Neuronal stem cell (in vitro differentiated cells): ENCODE measurements around the gene DENND6B.

Experiments
- DNase-seq: peaks from one replicate; pipeline ENCODE4 v3.0.0-alpha.2; 2013; ENCODE audit warnings: low spot score
- H2AFZ ChIP-seq: one replicate; pipeline ENCODE4 v1.6.1; 2013; ENCODE audit warnings: mild to moderate bottlenecking, low read length, inconsistent platforms
- H2AK5ac ChIP-seq: 2 replicates; pipeline ENCODE4 v1.6.1; 2013; ENCODE audit warnings: low read depth, mild to moderate bottlenecking, inconsistent platforms, low read length, moderate library complexity, mixed read lengths
- H2BK120ac ChIP-seq: 2 replicates; pipeline ENCODE4 v1.6.1; 2013; ENCODE audit warnings: low read depth, mild to moderate bottlenecking, inconsistent platforms, low read length, moderate library complexity, mixed read lengths
- H2BK12ac ChIP-seq: one replicate; pipeline ENCODE4 v1.6.1; 2013; ENCODE audit warnings: low read length, inconsistent platforms
- H2BK15ac ChIP-seq: 2 replicates; pipeline ENCODE4 v1.6.1; 2013; ENCODE audit warnings: mild to moderate bottlenecking, low read length, inconsistent platforms, mixed read lengths
- H2BK5ac ChIP-seq: one replicate; pipeline ENCODE4 v1.6.1; 2013; ENCODE audit warnings: inconsistent platforms, mild to moderate bottlenecking, low read length, moderate library complexity
- H3K14ac ChIP-seq: one replicate; pipeline ENCODE4 v1.6.1; 2013; ENCODE audit warnings: low read length, inconsistent platforms
- H3K18ac ChIP-seq: 2 replicates; pipeline ENCODE4 v1.6.1; 2013; ENCODE audit warnings: low read length, inconsistent platforms
- H3K23ac ChIP-seq: 2 replicates; pipeline ENCODE4 v1.6.1; 2013; ENCODE audit warnings: low read depth, mild to moderate bottlenecking, mixed read lengths, low read length, inconsistent platforms; ENCODE audit not compliant: poor library complexity
- H3K27ac ChIP-seq: replicated peaks from 3 replicates; pipeline ENCODE4 v1.5.1; 2013; ENCODE audit warnings: low read length, inconsistent platforms
- H3K27me3 ChIP-seq, 3 experiments: 2 replicates each; pipeline ENCODE4 v1.6.1; 2013; ENCODE audit warnings: low read length in 3 of 3, mild to moderate bottlenecking in 2 of 3, inconsistent platforms in 1 of 3, low read depth in 1 of 3, mixed read lengths in 1 of 3, moderate library complexity in 1 of 3; ENCODE audit not compliant: control insufficient read depth in 3 of 3, insufficient read depth in 3 of 3
- H3K36me3 ChIP-seq, 2 donors: replicated peaks in 1 of 2; 2 replicates each; pipeline ENCODE4 v1.6.1; 2013; ENCODE audit warnings: low read length in 2 of 2; ENCODE audit not compliant: control insufficient read depth in 2 of 2, insufficient read depth in 2 of 2
- H3K4ac ChIP-seq: 2 replicates; pipeline ENCODE4 v1.6.1; 2013; ENCODE audit warnings: inconsistent platforms, mild to moderate bottlenecking, low read length, moderate library complexity
- H3K4me1 ChIP-seq, 2 donors: 1 replicate in 1 of 2; 2 replicates in 1 of 2; pipeline ENCODE4 v1.6.1; 2013; ENCODE audit warnings: low read length in 2 of 2, low read depth in 1 of 2; ENCODE audit not compliant: control insufficient read depth in 2 of 2, insufficient read depth in 1 of 2
- H3K4me2 ChIP-seq: one replicate; pipeline ENCODE4 v1.6.1; 2013; ENCODE audit warnings: mild to moderate bottlenecking, low read length, inconsistent platforms; ENCODE audit not compliant: insufficient read depth, poor library complexity, severe bottlenecking
- H3K4me3 ChIP-seq, 2 donors: 2 replicates each; pipeline ENCODE4 v1.5.1; 2013; ENCODE audit warnings: low read length in 2 of 2, mild to moderate bottlenecking in 2 of 2, inconsistent platforms in 1 of 2, moderate library complexity in 1 of 2
- H3K79me1 ChIP-seq: one replicate; pipeline ENCODE4 v1.6.1; 2013; ENCODE audit warnings: low read depth, mild to moderate bottlenecking, inconsistent platforms, low read length, moderate library complexity
- H3K9ac ChIP-seq: one replicate; pipeline ENCODE4 v1.6.1; 2013; ENCODE audit warnings: mild to moderate bottlenecking, low read depth, low read length, inconsistent platforms; ENCODE audit not compliant: poor library complexity
- H3K9me3 ChIP-seq, 2 donors: replicated peaks in 1 of 2; 2 replicates each; pipeline versions ENCODE3 to v1.6.1; 2013; ENCODE audit warnings: low read length in 2 of 2, mild to moderate bottlenecking in 2 of 2, inconsistent platforms in 1 of 2, low read depth in 1 of 2, mixed read lengths in 1 of 2, moderate library complexity in 1 of 2; ENCODE audit not compliant: control insufficient read depth in 2 of 2, insufficient read depth in 1 of 2
- H4K8ac ChIP-seq: one replicate; pipeline ENCODE4 v1.6.1; 2013; ENCODE audit warnings: low read depth, mild to moderate bottlenecking, inconsistent platforms, low read length, moderate library complexity
- H4K91ac ChIP-seq: one replicate; pipeline ENCODE4 v1.6.1; 2013; ENCODE audit warnings: low read length, low read depth, mild to moderate bottlenecking, inconsistent platforms; ENCODE audit not compliant: poor library complexity
- WGBS, 2 donors: extraction: QIAGEN DNeasy Blood & Tissue Kit; methylation state at CpG; one replicate each; pipeline ENCODE4 v1.1.7; 2013; ENCODE audit warnings: missing lambda C conversion rate in 2 of 2, mixed read lengths in 1 of 2; ENCODE audit not compliant: insufficient read length in 2 of 2, insufficient replicate concordance in 1 of 2; ENCODE audit errors: extremely low coverage in 2 of 2; 5-methylcytosine and 5-hydroxymethylcytosine counted together

The DENND6B gene

DNA sequence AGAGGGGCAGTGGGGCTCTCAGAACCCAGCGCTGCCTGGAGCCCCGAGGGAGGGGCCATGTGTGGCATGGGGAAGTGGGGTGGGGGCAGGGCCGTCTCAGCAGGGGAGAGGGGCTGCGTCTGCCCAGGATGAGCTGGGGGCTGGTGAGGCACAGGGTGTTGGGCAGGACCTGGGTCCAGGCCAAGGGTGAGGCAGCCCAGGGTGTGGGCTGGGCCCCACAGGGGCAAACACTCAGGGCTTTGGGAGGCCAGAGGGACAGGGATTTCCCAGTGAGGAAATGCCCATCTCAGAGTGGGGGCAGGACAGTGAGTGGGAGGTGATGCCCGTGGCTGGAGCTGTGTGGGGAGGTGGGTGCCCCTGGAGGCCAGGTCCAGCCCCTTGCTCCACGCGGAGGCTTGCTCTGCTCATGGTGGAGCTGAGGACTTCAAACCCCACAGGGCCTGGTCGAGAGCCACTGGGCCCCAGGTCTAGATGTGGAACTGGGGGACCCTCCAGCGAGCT is 24.7 kb downstream of the DENND6B start:
- no peak overlapping the region for H2BK12ac ChIP-seq
- H3K9me3 ChIP-seq: no peaks in the 10 kb centered on the region
- no peak for DNase-seq
- peaks cover 24 to 30% of the 10 kb centered on the region in 2 donors for H3K4me1 ChIP-seq
- no peak overlapping the region for H3K27ac ChIP-seq
- peaks cover 2 to 62% of the 10 kb centered on the region in 2 donors for H3K36me3 ChIP-seq
- peaks cover 0 to 6% (median 0%) of the 10 kb centered on the region in 3 experiments for H3K27me3 ChIP-seq
- no peak overlapping the region for H3K18ac ChIP-seq
- H3K79me1 ChIP-seq: peaks cover 60% of the 10 kb centered on the region
- H3K4me3 ChIP-seq: peak overlapping the region in 1 of 2 donors; percentile 56
- no peak overlapping the region for H3K4me2 ChIP-seq
- peak overlapping the region; percentile 9 for H3K14ac ChIP-seq
- H2BK5ac ChIP-seq: no peak overlapping the region
- peak overlapping the region; percentile 55 for H3K23ac ChIP-seq
- H4K8ac ChIP-seq: no peak overlapping the region
- H2BK15ac ChIP-seq: no peak overlapping the region
- no CpG with 5 or more reads among the region's 9 CpGs for WGBS, 2 donors
- H4K91ac ChIP-seq: no peak overlapping the region
- H3K4ac ChIP-seq: no peak overlapping the region
- H2AK5ac ChIP-seq: peak overlapping the region; percentile 32
- H3K9ac ChIP-seq: no peak overlapping the region
- H2AFZ ChIP-seq: no peak overlapping the region
- peak overlapping the region; percentile 91 for H2BK120ac ChIP-seq

DNA sequence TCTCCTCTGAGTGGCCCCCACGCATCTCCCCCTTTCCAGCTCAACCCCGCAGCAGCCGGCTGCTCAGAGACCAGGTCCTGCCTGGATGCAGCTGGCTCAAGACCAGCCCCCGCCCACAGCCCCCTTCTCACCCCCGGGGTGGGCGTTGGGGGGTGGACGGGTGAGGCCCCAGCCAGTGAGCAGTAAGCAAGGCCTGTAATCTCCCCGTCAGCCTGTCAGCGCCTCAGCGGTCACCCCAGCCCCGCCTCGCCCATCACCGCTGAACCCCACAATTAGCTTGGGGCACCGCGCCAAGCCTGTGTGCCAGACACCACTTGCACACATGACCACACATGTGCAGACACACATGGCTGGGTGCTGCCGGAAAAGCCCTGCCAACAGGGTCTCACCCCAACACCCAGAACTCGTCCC is 25.2 kb downstream of the DENND6B start:
- Histone ChIP-seq H3K4me2 (no peak overlapping the region), H4K91ac (no peak overlapping the region), H3K4ac (no peak overlapping the region), H2BK12ac (no peak overlapping the region), H3K9me3 (no peaks in the 10 kb centered on the region), H3K4me1 (peaks cover 24 to 32% of the 10 kb centered on the region in 2 donors), H2AFZ (no peak overlapping the region), H3K14ac (peak overlapping the region; percentile 94), H3K27me3 (peaks cover 0 to 6% (median 0%) of the 10 kb centered on the region in 3 experiments), H2BK120ac (peak overlapping the region; percentile 91), H3K4me3 (no peak overlapping the region), H3K36me3 (peaks cover 2 to 64% of the 10 kb centered on the region in 2 donors), H2BK15ac (no peak overlapping the region), H3K79me1 (peaks cover 64% of the 10 kb centered on the region), H3K18ac (peak overlapping the region; percentile 27), H3K23ac (no peak overlapping the region), H2BK5ac (no peak overlapping the region), H2AK5ac (peak overlapping the region; percentile 79), H3K27ac (no peak overlapping the region), H4K8ac (no peak overlapping the region), H3K9ac (no peak overlapping the region)
- no peak for DNase-seq
- WGBS, 2 donors: no CpG with 5 or more reads among the region's 17 CpGs

DNA sequence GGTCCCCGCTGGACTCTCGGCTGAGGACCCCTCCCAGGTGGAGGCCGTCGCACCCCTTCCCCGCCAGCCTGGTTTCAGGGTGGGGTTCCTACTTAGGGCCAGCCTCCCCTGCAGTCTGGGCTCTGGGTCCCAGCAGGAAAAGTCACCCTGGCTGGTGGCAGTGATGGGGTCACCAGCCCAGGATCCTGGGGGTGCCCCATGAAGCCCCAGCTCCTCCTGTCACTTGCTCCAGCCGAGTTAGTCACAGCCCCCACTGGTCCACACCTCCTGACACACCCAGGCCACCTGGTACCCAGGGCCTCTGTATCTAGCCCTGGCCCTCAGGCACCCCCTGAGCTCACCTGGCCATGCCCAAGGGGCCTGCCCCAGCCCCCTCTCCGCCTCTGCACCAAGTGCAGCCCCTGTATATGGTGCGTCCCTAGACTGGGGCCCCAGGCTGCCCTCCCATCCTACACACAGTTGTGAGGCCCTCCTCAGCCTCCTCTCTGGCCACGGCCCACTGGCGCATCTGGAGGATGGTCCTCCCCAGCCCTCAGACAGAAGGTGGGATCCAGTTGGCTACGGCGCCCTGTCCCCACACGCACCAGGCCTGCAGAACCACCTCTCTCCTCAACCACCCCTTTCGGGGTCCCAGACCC is 26.1 kb downstream of the DENND6B start:
- no CpG with 5 or more reads among the region's 14 CpGs for WGBS, 2 donors

DNA sequence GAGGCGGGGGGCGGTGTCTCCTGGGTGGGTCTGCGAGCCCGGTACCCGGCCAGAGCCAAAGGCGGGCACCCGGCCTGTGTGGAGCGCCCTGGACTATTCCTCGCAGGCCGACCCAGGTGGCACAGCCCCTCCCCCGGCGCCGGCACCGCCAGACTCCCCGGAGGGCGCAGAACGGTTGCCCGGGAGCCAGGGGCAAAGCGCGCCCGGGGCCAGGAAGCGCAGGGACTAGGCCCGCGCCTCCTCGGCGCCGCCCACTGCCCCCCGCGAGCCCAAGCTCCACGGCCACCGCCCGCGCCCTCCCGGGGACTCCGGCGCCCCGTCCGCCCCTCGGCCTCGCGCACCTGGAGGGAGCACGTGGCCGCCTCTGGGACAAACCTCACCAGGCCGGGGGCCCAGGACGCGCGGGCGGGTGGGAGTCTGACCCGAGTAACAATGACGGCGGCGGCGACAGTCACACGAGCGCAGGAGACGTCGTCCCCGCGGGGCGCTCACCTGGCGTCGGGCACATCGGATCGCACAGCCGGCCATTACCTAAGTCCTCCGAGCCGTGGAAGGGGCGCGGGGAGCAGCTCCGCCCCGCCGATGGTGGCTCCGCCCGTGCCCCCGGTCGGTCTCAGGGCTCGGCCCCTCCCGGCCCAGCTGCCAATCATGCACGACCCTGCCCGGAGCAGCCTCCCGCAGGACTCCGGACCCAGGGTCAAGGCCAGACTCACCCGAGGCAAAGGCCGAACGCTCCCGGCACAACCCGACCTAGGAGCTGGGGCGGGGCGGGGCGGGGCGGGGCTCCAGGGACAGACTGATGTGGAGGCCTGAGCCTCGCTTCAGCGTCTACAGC is 26.8 kb downstream of the DENND6B start:
- Histone ChIP-seq H3K4me1 (peaks cover 14 to 25% of the 10 kb centered on the region in 2 donors), H3K9ac (peak overlapping the region; percentile 77), H2BK120ac (no peak overlapping the region), H2AK5ac (peak overlapping the region; percentile 92), H3K14ac (peak overlapping the region; percentile 94), H3K4me2 (peak overlapping the region; percentile 94), H2AFZ (no peak overlapping the region), H3K27ac (no peak overlapping the region), H3K18ac (peak overlapping the region; percentile 95), H2BK15ac (no peak overlapping the region), H2BK5ac (peak overlapping the region; percentile 39), H3K27me3 (peaks cover 0 to 6% (median 0%) of the 10 kb centered on the region in 3 experiments), H4K8ac (no peak overlapping the region), H2BK12ac (no peak overlapping the region), H3K36me3 (peaks cover 3 to 65% of the 10 kb centered on the region in 2 donors), H4K91ac (no peak overlapping the region), H3K79me1 (peaks cover 56% of the 10 kb centered on the region), H3K4ac (no peak overlapping the region), H3K9me3 (no peaks in the 10 kb centered on the region), H3K23ac (peak overlapping the region; percentile 80), H3K4me3 (peak overlapping the region in 1 of 2 donors; percentile 72)
- no peak for DNase-seq
- no CpG with 5 or more reads among the region's 93 CpGs for WGBS, 2 donors

More for the DNA sequence above, 26.1 kb downstream of the DENND6B start:
- Histone ChIP-seq H3K9me3 (no peaks in the 10 kb centered on the region), H3K4ac (no peak overlapping the region), H3K4me2 (peak overlapping the region; percentile 94), H3K9ac (no peak overlapping the region), H3K27me3 (peaks cover 0 to 6% (median 0%) of the 10 kb centered on the region in 3 experiments), H3K23ac (no peak overlapping the region), H2BK120ac (no peak overlapping the region), H2BK5ac (no peak overlapping the region), H2BK15ac (peak overlapping the region; percentile 81), H3K4me3 (no peak overlapping the region), H2AK5ac (peak overlapping the region; percentile 92), H3K27ac (no peak overlapping the region), H4K8ac (no peak overlapping the region), H2AFZ (no peak overlapping the region), H3K14ac (peak overlapping the region; percentile 71), H3K36me3 (peaks cover 2 to 65% of the 10 kb centered on the region in 2 donors), H3K79me1 (peaks cover 63% of the 10 kb centered on the region), H2BK12ac (peak overlapping the region; percentile 41), H3K4me1 (peaks cover 21 to 31% of the 10 kb centered on the region in 2 donors), H3K18ac (peak overlapping the region; percentile 87), H4K91ac (no peak overlapping the region)
- DNase-seq: no peak
